Sigmoid colon (tissue), 4 donors: ENCODE data around the gene KIF3B.

Source experiments
- EP300 ChIP-seq, 4 donors: sonication (generic); formaldehyde crosslinking; IDR thresholded peaks; one replicate each; pipeline ENCODE4 v1.6.1; 2017; ENCODE audit warnings: antibody characterized with exemption in 4 of 4
- TF ChIP-seq, protein P1 (sequence below), 4 experiments: fragments of 450-650 bp in 3 of 4; fragments of 200-600 bp in 1 of 4; IDR thresholded peaks; one replicate each; pipeline ENCODE4 v1.5.1; 2016 to 2019; ENCODE audit warnings: antibody characterized with exemption in 4 of 4, mild to moderate bottlenecking in 3 of 4, moderate library complexity in 2 of 4

DNA sequence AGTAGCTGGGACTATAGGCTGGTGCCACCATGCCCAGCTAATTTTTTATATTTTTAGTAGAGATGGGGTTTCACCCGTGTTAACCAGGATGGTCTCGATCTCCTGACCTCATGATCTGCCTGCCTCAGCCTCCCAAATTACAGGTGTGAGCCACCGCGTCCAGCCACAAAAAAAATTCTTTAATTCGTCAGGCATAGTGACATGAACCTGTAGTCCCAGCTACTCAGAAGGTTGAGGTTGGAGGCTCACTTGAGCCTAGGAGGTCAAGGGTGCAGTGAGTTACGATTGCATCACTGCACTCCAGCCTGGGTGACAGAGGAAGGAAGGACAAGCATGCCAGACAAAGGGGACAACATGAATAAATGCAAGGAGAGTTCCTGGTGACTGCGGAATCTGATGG is 61.2 kb downstream of the KIF3B start:
- TF ChIP-seq, protein P1, sequence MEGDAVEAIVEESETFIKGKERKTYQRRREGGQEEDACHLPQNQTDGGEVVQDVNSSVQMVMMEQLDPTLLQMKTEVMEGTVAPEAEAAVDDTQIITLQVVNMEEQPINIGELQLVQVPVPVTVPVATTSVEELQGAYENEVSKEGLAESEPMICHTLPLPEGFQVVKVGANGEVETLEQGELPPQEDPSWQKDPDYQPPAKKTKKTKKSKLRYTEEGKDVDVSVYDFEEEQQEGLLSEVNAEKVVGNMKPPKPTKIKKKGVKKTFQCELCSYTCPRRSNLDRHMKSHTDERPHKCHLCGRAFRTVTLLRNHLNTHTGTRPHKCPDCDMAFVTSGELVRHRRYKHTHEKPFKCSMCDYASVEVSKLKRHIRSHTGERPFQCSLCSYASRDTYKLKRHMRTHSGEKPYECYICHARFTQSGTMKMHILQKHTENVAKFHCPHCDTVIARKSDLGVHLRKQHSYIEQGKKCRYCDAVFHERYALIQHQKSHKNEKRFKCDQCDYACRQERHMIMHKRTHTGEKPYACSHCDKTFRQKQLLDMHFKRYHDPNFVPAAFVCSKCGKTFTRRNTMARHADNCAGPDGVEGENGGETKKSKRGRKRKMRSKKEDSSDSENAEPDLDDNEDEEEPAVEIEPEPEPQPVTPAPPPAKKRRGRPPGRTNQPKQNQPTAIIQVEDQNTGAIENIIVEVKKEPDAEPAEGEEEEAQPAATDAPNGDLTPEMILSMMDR (IDR thresholded peaks at IDR 0.05): no peak
- TF ChIP-seq EP300 (IDR thresholded peaks at IDR 0.05): no peak
